ENCODE measurements around the gene CCDC88B.
"Not testable (repeated sequence)": the region's sequence is repeated elsewhere in the genome, so short reads cannot be mapped to it uniquely, and the experiment has no call there.

CCDC88B gene

DNA sequence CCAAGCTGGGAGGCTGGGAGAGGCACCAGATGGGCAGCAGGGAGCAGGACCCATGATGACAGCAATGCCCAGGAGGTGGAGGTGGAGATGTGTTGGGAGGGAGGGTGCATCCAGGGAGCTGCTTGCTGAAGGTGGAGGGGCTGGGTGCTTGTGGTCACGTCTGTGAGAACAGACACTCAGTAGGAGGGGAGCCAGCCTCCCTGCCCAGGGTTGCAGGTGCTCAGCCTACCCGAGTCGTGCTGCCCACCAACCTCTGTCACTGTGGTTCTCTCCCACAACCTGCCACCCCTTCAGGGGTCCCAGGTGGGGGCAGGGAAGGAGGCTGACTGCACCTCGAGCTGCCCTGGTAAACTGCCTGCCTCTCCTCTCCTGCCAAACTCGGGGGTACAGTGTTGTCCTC lies 16.6 kb upstream of the CCDC88B start:
- DNase-seq (ENCODE audit: low read depth) = no peak

DNA sequence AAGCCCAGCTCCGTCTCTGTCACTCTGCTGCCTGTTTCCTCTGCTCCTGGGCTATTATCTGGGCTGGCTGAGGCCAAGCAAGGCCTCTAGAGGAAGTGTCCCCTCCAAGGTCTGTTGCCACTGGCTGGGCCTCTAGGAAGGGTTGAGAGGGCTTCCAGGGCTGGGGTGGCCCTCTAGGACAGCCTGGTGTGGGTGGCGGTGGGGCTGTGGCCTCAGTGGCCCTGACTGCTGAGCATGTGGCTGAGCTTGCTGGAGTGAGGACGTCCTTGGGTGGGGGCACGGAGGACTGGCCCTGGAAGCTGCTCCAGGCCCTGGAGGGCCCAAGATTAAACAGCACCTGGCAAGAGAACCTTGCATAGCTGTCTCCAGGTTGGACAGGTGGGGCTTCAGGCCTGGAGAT lies 16.0 kb upstream of the CCDC88B start:
- DNase-seq (ENCODE audit: low read depth) = not testable (repeated sequence)

DNA sequence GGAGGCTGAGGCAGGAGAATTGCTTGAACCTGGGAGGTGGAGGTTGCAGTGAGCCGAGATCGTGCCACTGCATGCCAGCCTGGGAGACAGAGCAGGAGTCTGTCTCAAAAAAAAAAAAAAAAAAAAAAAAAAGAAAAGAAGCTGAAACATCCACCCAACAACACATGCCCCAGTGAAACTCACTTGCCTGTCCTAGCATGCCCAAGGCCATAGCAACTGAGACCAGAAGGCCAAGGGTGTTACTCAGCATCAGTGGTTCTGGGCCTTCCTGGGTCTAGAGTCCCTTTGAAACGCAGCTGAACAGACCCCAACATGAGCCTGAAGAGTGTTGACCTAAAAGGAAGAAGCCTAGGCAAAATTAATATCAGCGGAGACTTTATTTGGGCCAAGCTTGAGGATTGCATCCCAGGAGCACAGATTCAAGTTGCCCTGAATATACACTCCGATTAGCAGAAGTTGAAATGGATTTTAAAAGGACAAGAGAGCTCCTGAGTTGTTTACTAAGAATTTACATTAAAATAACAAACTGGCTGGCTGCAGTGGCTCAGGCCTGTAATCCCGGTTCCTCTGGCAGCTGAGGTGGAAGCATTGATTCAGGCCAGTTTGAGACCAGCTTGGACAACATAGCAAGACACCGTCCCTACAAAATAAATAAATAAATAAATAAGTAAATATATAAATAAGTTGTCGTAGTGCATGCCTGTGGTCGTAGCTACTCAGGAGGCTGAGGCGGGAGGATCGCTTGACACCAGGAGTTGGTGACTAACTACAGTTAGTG lies 15.1 kb upstream of the CCDC88B start:
- DNase-seq (ENCODE audit: low read depth) = no peak

DNA sequence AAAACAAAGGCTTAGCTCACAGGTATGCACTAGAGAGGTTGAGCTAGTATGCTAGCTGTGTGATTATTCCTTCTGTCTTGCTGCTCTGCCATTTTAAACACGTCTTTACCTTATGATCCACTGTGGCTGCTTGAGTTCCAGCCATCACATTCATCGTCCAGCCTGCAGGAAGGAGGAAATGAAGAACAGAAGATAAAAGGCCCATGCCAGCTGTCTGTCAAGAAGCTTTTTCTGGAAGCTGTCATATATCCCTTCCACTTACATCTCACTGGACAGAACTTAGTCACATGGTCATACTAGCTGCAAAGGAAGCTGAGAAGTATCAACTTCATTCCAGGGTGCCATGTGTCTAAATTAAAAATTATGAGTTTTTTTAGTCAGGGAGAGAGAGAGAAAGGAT lies 12.6 kb upstream of the CCDC88B start:
- DNase-seq (ENCODE audit: low read depth) = no peak

DNA sequence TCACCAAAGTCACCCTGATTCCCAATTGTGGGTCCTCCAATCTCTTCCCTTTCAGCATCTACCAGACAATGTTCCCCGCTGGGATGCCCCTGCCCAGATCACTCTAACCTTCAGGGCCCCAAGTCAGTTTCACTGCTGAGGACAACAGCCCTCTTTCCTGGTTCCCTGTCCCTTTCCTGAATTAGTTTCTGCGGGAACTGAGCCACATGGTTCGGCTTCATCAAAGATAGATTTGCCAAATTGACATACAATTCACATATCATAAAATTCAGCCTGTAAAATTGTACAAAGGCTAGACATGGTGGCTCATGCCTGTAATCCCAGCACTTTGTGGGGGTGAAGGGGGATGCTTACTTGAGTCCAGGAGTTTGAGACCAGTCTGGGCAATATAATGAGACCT lies 12.0 kb upstream of the CCDC88B start:
- DNase-seq (ENCODE audit: low read depth) = no peak

DNA sequence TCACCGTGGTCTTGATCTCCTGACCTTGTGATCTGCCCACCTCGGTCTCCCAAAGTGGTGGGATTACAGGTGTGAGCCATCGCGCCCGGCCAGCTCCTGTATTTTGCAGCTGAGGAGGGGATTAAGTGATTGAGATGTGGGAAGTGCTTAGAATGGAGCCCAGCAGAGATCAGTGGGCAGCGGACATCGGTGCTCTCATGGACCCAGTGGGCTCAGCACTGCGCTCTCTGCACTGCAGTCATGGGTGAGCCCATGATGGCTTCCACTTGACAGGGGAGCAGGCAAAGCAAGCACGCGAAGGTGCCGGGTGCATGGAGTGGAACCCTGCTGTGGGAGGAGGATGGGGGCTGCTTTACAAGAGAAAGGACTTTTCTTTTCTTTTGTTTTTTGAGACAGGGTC lies 9.1 kb upstream of the CCDC88B start:
- DNase-seq (ENCODE audit: low read depth) = no peak

DNA sequence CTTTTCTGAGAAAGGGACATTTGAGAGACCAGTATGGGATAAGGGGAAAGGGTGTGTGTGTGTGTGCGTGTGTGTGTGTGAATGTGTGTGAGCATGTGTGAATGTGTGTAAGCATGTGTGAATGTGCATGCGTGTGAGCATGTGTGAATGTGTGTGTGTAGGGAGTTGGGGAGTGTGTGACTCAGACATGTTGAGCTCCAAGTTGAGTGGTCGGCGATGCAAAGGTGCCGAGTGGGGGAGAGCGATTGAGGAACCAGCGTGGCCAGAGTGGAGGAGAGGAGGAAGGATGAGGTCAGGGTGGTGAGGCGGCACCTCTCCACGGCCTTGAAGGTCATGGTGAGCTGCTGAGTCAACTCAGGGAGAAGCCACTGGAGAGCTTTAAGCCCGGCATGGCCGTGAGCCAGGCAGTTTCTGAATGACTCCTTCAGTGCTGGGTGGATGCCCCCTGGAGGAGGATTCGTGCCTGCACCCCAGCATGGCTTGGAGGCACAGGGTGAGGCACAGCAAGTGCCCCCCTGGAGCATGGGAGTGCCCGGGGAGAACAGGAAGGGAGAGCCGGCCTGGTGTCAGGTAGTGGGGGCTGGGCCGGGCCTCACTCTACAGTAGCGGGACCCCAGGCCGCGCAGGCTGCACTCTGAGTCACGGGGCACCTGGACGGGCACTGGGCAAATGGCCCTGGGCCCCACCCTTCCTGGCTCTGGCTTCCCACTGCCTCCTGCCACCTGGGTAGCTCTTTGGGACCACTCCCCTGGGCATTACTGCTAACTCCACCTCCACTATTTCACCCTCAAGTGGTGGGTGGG lies 8.2 kb upstream of the CCDC88B start:
- peak; percentile 53 for DNase-seq (ENCODE audit: low read depth)

DNA sequence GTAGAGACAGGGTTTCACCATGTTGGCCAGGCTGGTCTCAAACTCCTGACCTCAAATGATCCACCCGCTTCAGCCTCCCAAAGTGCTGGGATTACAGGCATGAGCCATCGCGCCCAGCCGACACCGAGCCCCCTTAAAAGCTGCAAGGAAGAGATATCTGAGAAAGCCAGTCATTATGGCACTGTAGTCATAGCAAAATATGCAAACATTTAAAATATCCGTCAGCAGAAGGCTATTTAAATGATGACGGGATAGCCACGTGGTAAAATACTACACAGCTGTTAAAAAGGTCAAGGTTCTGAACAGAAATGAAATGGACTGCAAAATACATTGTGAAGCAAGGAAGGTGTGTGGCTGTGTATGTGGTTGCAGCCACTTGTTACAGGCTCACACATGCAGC lies 6.4 kb upstream of the CCDC88B start:
- no peak for DNase-seq (ENCODE audit: low read depth)

DNA sequence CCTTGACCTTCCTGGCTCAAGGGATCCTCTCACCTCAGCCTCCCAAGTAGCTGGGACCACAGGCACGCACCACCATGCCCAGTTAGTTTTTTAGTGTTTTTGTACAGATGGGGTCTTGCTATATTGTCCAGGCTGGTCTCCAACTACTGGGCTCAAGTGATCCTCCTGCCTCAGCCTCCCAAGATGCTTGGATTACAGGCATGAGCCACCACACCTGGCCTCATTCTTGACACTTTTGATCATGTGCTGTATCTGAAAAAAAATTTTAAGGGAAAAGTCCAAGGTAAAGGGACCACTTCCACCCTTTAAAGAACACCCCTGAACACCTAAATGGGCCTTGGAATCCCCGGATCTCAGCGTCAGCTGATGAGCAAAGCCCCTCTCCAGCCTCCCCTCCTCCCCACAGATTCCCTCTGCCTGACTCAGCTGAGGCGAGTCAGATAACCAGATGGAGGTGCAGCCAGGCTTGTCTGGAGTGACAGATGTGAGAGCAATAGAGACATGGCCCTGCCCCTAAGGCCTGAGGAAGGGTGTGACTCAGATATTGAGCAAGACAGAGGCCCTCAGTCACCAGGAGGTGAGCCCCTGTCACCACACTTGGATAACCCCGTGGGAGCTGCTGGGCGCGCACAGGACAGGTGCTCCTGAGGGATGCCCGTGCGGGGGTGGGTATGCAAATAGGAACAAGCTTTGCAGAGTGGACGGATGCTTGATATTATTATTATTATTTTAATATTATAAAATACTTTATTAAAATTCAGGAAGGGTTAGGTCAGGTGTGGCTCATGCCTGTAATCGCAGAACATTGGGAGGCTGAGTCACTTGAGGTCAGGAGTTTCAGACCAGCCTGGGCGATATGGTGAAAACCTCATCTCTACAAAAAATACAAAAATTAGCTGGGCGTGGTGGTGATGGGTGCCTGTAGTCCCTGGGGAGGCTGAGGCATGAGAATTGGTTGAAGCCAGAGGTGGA lies 5.0 kb upstream of the CCDC88B start:
- DNase-seq (ENCODE audit: low read depth) = no peak

DNA sequence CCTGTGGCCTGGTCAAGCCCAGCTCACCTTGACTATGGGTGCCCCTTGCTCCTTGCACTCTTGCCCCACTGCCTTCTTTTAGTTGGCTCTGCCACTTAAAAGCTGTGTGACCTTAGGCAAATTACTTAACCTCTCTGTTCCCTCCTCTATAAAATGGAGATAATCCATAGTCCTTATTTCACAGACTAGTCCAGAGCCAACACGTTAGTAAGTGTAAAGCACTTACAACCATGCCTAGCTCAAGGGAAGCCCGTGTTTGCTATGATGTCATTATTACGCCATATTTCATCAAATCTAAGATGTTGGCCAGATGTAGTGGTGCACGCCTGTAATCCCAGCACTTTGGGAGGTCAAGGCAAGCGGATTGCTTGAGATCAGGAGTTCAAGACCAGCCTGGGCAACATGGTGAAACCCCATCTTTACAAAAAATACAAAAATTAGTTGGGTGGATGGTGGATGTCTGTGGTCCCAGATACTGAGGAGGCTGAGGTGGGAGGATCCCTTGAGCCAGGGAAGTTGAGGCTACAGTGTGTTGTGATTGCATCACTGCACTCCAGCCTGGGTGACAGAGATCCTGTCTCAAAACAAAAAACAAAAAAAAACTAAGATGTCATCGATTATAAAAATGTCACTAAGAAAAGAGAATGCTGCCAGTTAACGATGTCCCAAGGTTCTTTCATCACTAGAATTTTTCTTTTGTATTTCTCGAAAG lies 2.3 kb upstream of the CCDC88B start:
- no peak for DNase-seq (ENCODE audit: low read depth)

DNA sequence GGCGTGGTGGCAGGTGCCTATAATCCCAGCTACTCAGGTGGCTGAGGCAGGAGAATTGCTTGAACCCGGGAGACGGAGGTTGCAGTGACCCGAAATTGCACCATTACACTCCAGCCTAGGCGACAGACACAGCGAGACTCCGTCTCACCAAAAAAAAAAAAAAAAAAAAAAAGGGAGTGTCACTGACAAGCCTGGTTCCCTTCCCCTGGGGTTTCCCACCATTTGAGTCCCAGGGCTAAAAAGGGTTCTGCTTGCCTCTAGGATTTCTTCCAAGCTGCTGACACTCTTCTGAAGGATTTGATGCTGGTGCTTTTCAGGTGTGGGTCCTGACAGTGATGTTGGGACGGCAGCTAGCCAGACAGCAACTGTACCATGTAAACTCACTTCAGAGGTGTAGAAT lies 1.3 kb upstream of the CCDC88B start:
- DNase-seq (ENCODE audit: low read depth) = no peak

DNA sequence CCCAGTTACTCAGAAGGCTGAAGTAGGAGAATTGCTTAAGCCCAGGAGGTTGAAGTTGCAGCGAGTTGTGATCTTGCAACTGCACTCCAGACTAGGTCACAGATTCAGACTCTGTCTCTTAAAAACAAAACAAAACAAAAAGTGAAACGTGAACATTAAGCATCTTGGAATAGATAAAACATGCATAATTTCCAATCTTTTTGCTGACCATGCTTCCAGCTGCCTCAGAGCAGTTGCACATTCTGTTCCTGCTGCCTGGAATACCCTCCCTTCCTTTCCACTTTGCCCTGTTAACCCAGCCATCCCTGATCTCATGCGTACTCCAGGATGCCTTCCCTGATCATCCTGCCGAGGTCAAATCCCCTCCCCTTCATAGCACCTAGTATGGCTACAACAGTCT lies 718 bp upstream of the CCDC88B start:
- DNase-seq (ENCODE audit: low read depth) = no peak

DNA sequence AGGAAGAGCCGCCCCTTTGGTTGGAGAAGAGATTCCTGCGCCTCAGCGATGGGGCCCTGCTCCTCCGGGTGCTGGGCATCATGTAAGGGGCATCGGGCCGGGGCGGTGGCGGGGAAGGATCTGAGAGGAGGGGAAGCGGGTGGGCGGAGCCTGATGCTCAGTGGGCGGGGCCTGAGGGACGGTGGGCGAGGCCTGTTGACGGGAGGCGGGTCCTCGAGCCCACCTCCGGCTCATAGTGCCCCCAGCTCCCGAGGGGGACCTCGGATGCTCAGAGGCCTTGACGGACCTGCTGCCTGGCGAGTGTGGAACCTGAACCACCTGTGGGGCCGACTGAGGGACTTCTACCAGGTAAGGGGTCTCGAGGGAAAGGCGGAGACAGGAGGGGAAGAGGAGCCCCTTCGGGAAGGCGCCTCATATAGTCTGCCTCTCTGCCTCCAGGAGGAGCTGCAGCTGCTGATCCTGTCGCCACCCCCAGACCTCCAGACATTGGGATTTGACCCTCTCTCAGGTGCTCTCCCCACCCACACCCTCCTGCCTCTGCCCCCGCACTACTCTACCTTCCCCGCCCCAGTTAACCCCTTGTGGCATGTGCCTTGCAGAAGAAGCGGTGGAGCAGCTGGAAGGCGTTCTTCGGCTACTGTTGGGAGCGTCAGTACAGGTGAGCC lies 799 bp downstream of the CCDC88B start:
- peak; percentile 71 for DNase-seq (ENCODE audit: low read depth)

DNA sequence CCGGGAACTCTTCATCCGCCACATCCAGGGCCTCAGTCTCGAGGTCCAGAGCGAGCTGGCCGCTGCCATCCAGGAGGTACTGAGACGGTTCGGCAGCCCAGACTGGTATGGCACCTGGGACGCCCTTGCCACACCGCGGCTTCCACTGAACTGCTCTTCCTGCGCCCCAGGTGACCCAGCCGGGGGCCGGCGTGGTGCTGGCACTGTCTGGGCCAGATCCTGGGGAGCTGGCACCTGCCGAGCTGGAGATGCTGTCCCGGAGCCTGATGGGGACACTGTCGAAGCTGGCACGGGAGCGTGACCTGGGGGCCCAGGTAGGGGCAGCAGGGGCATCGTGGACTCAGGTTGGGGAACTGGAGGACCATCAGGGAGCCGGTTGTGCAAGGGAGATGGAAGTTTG lies 1.4 kb downstream of the CCDC88B start:
- DNase-seq (ENCODE audit: low read depth) = no peak

DNA sequence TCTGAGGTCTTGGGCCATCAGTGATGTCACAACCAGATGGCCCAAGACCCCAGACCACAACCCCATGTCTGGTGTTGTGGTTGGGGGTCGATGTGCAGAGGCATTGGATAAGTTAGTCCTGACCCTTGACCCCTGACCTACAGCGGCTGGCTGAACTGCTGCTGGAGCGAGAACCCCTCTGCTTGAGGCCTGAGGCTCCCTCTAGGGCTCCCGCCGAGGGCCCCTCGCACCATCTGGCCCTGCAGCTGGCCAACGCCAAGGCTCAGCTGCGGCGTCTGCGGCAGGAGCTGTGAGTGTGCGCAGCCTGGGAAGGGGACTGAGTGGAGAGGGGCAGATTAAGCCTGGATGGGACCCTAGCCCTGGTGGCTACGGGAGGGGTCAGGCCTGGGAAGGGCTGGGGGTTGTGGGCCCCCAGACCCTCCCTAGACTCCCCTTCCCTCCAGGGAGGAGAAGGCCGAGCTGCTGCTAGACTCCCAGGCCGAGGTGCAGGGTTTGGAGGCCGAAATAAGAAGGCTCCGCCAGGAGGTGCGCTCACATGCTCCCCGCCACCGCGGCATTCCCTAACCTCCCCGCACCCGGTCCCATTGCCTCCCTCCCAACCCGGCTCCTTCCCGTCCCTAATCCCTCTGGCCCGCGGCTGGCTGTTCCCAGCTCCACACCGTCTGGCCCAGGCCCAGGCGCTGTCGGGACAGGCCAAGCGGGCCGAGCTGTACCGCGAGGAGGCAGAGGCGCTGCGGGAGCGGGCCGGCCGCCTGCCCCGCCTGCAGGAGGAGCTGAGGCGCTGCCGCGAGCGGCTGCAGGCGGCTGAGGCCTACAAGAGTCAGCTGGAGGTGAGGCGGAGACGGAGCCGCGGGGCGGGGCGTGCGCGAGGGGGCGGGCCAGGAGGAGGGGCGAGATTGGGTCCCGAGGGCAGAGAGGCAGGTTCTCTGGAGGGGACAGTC lies 2.1 kb downstream of the CCDC88B start:
- DNase-seq (ENCODE audit: low read depth) = peak; percentile 84

DNA sequence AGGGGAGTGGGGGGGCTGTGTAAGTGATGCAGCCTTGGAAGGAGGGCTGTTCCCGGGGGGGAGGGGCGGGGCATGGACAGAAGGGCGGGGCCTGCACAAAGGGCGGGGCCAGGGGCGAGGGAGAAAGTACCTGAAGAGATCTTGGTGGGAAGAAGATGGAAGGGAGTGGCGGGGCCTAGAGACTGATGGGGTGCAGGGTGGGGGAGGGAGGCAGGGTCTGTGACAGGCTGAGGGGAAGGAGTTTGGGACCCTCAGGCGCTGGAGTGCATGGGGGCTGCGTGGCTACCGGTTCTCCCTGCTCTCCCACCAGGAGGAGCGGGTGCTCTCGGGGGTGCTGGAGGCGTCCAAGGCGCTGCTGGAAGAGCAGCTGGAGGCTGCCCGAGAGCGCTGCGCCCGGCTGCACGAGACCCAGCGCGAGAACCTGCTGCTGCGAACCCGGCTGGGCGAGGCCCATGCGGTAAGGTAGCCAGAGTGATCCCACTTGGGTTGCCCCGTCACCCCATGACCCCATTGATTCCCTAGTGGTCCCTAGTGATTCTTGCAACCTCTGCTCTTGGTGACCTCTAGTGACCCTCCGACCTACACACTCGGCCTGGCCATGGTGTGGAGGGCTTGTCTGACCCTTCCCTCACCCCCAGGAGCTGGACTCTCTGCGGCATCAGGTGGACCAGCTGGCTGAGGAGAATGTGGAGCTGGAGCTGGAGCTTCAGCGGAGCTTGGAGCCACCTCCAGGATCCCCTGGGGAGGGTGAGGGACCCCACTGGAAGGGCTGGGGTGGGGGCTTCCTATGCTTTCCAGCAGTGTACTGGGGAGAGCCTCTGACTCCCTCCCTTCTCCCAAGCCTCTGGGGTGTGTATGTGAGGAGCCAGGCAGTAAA lies 3.1 kb downstream of the CCDC88B start:
- no peak for DNase-seq (ENCODE audit: low read depth)

DNA sequence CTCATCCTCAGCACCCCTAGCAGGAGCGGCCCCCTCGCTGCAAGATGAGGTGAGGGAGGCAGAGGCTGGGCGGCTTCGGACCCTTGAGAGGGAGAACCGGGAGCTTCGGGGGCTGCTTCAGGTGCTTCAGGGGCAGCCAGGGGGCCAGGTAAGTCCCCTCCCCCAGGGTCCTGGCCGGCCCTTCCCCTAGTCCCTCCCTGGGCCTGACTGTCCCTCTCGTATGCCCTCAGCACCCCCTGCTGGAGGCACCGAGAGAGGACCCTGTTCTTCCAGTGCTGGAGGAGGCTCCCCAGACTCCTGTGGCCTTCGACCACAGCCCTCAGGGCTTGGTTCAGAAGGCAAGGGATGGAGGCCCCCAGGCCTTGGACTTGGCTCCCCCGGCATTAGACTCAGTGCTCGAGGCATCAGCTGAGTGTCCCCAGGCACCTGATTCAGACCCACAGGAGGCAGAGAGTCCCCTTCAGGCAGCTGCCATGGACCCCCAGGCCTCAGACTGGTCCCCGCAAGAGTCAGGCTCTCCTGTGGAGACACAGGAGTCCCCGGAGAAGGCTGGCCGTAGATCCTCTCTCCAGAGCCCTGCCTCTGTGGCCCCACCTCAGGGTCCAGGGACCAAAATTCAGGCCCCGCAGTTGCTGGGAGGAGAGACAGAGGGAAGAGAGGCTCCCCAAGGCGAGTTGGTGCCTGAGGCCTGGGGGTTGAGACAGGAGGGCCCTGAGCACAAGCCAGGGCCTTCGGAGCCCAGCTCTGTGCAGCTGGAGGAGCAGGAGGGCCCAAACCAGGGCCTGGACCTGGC lies 4.0 kb downstream of the CCDC88B start:
- DNase-seq (ENCODE audit: low read depth) = no peak

DNA sequence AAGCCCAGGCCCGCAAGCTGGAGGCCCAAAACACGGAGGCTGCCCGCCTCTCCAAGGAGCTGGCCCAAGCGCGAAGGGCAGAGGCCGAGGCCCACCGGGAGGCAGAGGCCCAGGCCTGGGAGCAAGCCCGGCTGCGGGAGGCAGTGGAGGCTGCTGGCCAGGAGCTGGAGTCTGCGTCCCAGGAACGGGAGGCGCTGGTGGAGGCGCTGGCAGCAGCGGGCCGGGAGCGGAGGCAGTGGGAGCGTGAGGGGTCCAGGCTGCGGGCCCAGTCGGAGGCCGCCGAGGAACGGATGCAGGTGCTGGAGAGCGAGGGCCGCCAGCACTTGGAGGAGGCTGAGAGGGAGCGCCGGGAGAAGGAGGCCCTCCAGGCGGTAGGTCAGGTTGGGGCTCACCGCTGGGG lies 4.8 kb downstream of the CCDC88B start:
- no peak for DNase-seq (ENCODE audit: low read depth)

Data from activated T-helper 9 cell treated with anti-CD3 and anti-CD28 coated beads, Interleukin-2, amount 50 U/mL, for 16 hours (primary cell).